Mesenchymal stem cell (in vitro differentiated cells and primary cell): ENCODE measurements around the gene CYP20A1.
"Not testable (repeated sequence)": the region's sequence is repeated elsewhere in the genome, so short reads cannot be mapped to it uniquely, and the experiment has no call there.

Experiments used
- DNase-seq: peaks from one replicate; pipeline ENCODE4 v3.0.0-alpha.2; 2013
- H2AFZ ChIP-seq: one replicate; pipeline ENCODE4 v1.6.1; 2013; ENCODE audit warnings: low read depth, mild to moderate bottlenecking, control low read depth, inconsistent platforms, low read length, moderate library complexity
- H2AK5ac ChIP-seq: 2 replicates; pipeline ENCODE4 v1.6.1; 2013; ENCODE audit warnings: low read length, moderate library complexity, mild to moderate bottlenecking, inconsistent platforms; ENCODE audit not compliant: severe bottlenecking
- H2BK120ac ChIP-seq: one replicate; pipeline ENCODE4 v1.6.1; 2013; ENCODE audit warnings: low read depth, mild to moderate bottlenecking, inconsistent platforms, low read length, moderate library complexity
- H2BK12ac ChIP-seq, 2 experiments: one replicate each; pipeline ENCODE4 v1.6.1; 2013; ENCODE audit warnings: inconsistent platforms in 2 of 2, low read length in 2 of 2, mild to moderate bottlenecking in 2 of 2, moderate library complexity in 2 of 2, control low read depth in 1 of 2
- H2BK15ac ChIP-seq: one replicate; pipeline ENCODE4 v1.6.1; 2013; ENCODE audit warnings: mild to moderate bottlenecking, low read depth, inconsistent platforms; ENCODE audit not compliant: poor library complexity, severe bottlenecking
- H2BK5ac ChIP-seq: 2 replicates; pipeline ENCODE4 v1.6.1; 2013; ENCODE audit warnings: low read depth, mild to moderate bottlenecking, low read length, control low read depth, inconsistent platforms; ENCODE audit not compliant: poor library complexity, severe bottlenecking
- H3K14ac ChIP-seq, 2 experiments: one replicate each; pipeline ENCODE4 v1.6.1; 2013; ENCODE audit warnings: inconsistent platforms in 2 of 2, low read length in 2 of 2, control low read depth in 1 of 2, mild to moderate bottlenecking in 1 of 2, moderate library complexity in 1 of 2
- H3K18ac ChIP-seq, 2 experiments: one replicate each; pipeline ENCODE4 v1.6.1; 2013; ENCODE audit warnings: inconsistent platforms in 2 of 2, low read length in 2 of 2, control low read depth in 1 of 2, low read depth in 1 of 2, mild to moderate bottlenecking in 1 of 2
- H3K23ac ChIP-seq, 2 experiments: one replicate each; pipeline ENCODE4 v1.6.1; 2013; ENCODE audit warnings: inconsistent platforms in 2 of 2, low read length in 2 of 2, mild to moderate bottlenecking in 2 of 2, moderate library complexity in 2 of 2, control low read depth in 1 of 2
- H3K27ac ChIP-seq: 2 replicates; pipeline ENCODE4 v1.5.1; 2013; ENCODE audit warnings: mild to moderate bottlenecking, moderate library complexity, low read length, control low read depth, inconsistent platforms; ENCODE audit not compliant: poor library complexity, severe bottlenecking
- H3K27me3 ChIP-seq, 2 experiments: 2 replicates each; pipeline versions ENCODE4 v1.6.1 to v1.7.0; 2013; ENCODE audit warnings: low read length in 2 of 2, mild to moderate bottlenecking in 2 of 2, moderate library complexity in 2 of 2, control low read depth in 1 of 2, inconsistent platforms in 1 of 2; ENCODE audit not compliant: control insufficient read depth in 1 of 2, insufficient read depth in 1 of 2
- H3K36me3 ChIP-seq, 2 experiments: 2 replicates each; pipeline versions ENCODE4 v1.6.1 to v1.7.0; 2013; ENCODE audit warnings: low read length in 2 of 2, control low read depth in 1 of 2, inconsistent platforms in 1 of 2, low read depth in 1 of 2, mild to moderate bottlenecking in 1 of 2; ENCODE audit not compliant: insufficient read depth in 2 of 2, control insufficient read depth in 1 of 2
- H3K4ac ChIP-seq, 2 experiments: one replicate each; pipeline ENCODE4 v1.6.1; 2013; ENCODE audit warnings: inconsistent platforms in 2 of 2, low read length in 2 of 2, mild to moderate bottlenecking in 2 of 2, moderate library complexity in 2 of 2, control low read depth in 1 of 2, low read depth in 1 of 2
- H3K4me1 ChIP-seq: 2 replicates; pipeline ENCODE4 v1.6.1; 2013; ENCODE audit warnings: low read depth, low read length, control low read depth; ENCODE audit not compliant: control insufficient read depth, insufficient read depth
- H3K4me2 ChIP-seq: 2 replicates; pipeline ENCODE4 v1.6.1; 2013; ENCODE audit warnings: low read length, mild to moderate bottlenecking, inconsistent platforms; ENCODE audit not compliant: poor library complexity, severe bottlenecking
- H3K4me3 ChIP-seq, 2 experiments: 2 replicates each; pipeline versions ENCODE4 v1.5.1 to v1.7.0; 2013; ENCODE audit warnings: low read length in 2 of 2, mild to moderate bottlenecking in 2 of 2, control low read depth in 1 of 2, low read depth in 1 of 2; ENCODE audit not compliant: insufficient read depth in 1 of 2
- H3K79me1 ChIP-seq: replicated peaks from 2 replicates; pipeline ENCODE4 v1.6.1; 2013; ENCODE audit warnings: mild to moderate bottlenecking, control low read depth, low read length, inconsistent platforms; ENCODE audit not compliant: poor library complexity, severe bottlenecking
- H3K9ac ChIP-seq: 2 replicates; pipeline ENCODE4 v1.7.0; 2013; ENCODE audit warnings: mild to moderate bottlenecking, low read length, moderate library complexity
- H3K9me3 ChIP-seq: 2 replicates; pipeline ENCODE4 v1.7.0; 2013; ENCODE audit warnings: mild to moderate bottlenecking, low read length; ENCODE audit not compliant: control insufficient read depth
- H4K8ac ChIP-seq: one replicate; pipeline ENCODE4 v1.6.1; 2013; ENCODE audit warnings: inconsistent platforms, mild to moderate bottlenecking, low read length, moderate library complexity
- H4K91ac ChIP-seq: one replicate; pipeline ENCODE4 v1.6.1; 2013; ENCODE audit warnings: mild to moderate bottlenecking, low read length, inconsistent platforms
- WGBS: methylation state at CpG from one replicate; pipeline ENCODE4 v1.1.7; 2013; ENCODE audit warnings: mixed read lengths; 5-methylcytosine and 5-hydroxymethylcytosine counted together

The CYP20A1 gene

DNA sequence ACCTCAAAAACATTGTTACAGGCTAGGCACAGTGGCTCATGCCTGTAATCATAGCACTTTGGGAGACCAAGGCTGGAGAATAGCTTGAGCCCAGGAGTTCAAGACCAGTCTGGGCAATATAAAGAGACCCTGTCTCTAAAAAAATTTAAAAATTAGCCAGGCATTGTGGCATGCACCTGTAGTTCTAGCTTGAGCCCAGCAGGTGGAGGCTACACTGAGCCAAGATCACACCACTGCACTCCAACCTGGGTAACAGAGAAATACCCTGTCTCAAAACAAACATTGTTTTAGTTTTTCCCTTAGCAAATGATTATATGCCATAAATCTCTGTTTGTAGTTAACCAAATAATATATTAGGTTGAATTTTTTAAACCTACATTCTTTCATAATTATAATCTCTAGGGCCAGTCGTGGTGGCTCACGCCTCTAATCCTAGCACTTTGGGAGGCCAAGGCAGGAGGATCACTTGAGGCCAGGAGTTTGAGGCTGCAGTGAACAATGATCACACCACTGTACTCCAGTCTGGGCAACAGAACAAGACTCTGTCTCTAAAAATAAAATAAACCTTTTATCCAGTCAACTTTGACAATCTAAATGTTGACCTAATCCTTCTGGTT lies 13.3 kb upstream of the CYP20A1 start:
- no peak overlapping the region for H3K4me2 ChIP-seq

DNA sequence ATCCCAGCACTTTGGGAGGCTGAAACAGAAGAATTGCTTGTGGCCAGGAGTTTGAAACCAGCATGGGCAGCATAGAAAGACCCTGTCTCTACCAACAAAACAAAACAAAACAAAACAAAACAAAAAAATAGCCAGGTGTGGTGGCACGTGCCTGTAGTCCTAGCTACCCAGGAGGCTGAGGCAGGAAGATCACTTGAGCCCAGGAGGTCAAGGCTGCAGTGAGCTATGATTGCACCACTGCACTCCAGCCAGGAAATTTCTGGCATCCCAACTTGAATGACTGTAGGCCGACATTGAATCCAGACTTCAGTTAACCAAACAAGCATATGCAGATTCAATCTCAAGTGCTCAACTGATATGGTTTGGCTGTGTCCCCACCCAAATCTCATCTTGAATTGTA lies 9.1 kb upstream of the CYP20A1 start:
- not testable (repeated sequence) for H3K18ac ChIP-seq, H3K4me3 ChIP-seq, H3K9ac ChIP-seq, H3K9me3 ChIP-seq, H3K79me1 ChIP-seq, H3K14ac ChIP-seq, H3K27ac ChIP-seq, H2BK15ac ChIP-seq, H2AFZ ChIP-seq, H4K91ac ChIP-seq, H2BK120ac ChIP-seq, H2AK5ac ChIP-seq, H3K36me3 ChIP-seq, H3K27me3 ChIP-seq, H3K4me1 ChIP-seq, DNase-seq, H2BK12ac ChIP-seq, H3K4ac ChIP-seq, H3K23ac ChIP-seq, H3K4me2 ChIP-seq, H2BK5ac ChIP-seq, H4K8ac ChIP-seq
- 100% methylated on average over 2 of the region's 2 CpGs for WGBS

More for the DNA sequence above, 13.3 kb upstream of the CYP20A1 start:
- Histone ChIP-seq H2AFZ (no peak overlapping the region), H2BK5ac (no peak overlapping the region), H3K4me3 (no peak overlapping the region), H3K79me1 (no peaks in the 10 kb centered on the region), H2BK15ac (no peak overlapping the region), H3K4me1 (no peaks in the 10 kb centered on the region), H2BK120ac (no peak overlapping the region), H3K4ac (no peak overlapping the region), H2AK5ac (no peak overlapping the region), H3K36me3 (peaks cover 0 to 18% of the 10 kb centered on the region in 2 experiments), H3K14ac (no peak overlapping the region), H3K9ac (no peak overlapping the region), H4K91ac (no peak overlapping the region), H3K23ac (no peak overlapping the region), H3K9me3 (no peaks in the 10 kb centered on the region), H2BK12ac (no peak overlapping the region), H3K18ac (no peak overlapping the region), H4K8ac (no peak overlapping the region), H3K27me3 (no peaks in the 10 kb centered on the region), H3K27ac (no peak overlapping the region)
- peak; percentile 37 for DNase-seq
- WGBS, result 100% methylated on average over 2 of the region's 2 CpGs

DNA sequence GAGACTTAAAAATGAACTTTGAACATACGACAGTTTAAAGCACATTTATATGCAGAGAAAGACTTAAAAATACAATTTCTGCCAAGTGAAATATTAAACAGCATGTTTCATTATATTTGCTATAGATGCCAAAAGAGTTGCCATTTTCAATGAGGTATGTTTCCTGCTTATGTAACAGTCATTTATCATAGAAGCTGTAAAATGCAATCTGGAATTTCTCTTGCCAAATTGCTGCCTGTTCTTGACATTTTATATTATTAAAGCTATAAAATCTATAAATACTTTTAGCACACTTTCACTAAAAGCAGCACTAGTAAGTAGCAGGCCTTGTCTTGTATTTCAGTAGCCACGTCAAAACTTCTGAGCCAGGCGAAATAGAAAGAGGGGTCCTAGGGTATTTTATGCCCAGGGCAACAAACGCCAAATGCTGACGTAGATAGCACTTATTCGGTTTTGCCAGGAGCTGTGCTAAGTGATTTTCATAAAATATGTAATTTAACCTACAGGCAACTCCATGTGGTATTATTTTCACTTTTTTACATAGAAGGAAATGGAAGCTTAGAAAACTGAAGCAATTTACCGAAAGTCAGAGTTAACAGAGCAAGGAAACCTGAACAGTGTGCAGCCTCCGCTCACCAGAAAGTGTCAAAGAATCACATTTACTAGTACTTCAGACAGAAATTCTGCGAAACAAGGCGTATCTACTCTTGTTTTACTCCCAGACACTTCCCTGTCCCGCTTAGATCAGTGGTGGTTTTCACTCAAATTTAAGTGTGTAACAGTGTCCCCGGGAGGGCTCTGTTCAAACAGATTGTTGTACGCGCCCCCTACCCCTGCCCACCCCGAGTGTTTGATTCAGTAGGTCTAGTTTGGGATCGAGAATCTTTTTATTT lies 1.2 kb upstream of the CYP20A1 start:
- H4K91ac ChIP-seq, result no peak overlapping the region
- H3K36me3 ChIP-seq, result peaks cover 0 to 5% of the 10 kb centered on the region in 2 experiments
- no peak overlapping the region for H3K23ac ChIP-seq
- H3K27ac ChIP-seq, result no peak overlapping the region
- DNase-seq, result no peak
- no peaks in the 10 kb centered on the region for H3K27me3 ChIP-seq
- H2BK120ac ChIP-seq, result no peak overlapping the region
- no peak overlapping the region for H4K8ac ChIP-seq
- H2AK5ac ChIP-seq, result no peak overlapping the region
- peaks cover 13% of the 10 kb centered on the region for H3K79me1 ChIP-seq
- no peak overlapping the region for H2BK15ac ChIP-seq
- H2BK5ac ChIP-seq, result no peak overlapping the region
- peak overlapping the region in 1 of 2 experiments; percentile 97 for H3K4me3 ChIP-seq
- H3K18ac ChIP-seq, result no peak overlapping the region
- peak overlapping the region; percentile 99 for H3K9ac ChIP-seq
- no peak overlapping the region for H2AFZ ChIP-seq
- no peak overlapping the region for H3K14ac ChIP-seq
- peaks cover 3% of the 10 kb centered on the region for H3K4me1 ChIP-seq
- H3K4me2 ChIP-seq, result no peak overlapping the region
- H3K4ac ChIP-seq, result no peak overlapping the region
- WGBS, result 96% methylated on average over 13 of the region's 16 CpGs
- no peaks in the 10 kb centered on the region for H3K9me3 ChIP-seq
- no peak overlapping the region for H2BK12ac ChIP-seq

DNA sequence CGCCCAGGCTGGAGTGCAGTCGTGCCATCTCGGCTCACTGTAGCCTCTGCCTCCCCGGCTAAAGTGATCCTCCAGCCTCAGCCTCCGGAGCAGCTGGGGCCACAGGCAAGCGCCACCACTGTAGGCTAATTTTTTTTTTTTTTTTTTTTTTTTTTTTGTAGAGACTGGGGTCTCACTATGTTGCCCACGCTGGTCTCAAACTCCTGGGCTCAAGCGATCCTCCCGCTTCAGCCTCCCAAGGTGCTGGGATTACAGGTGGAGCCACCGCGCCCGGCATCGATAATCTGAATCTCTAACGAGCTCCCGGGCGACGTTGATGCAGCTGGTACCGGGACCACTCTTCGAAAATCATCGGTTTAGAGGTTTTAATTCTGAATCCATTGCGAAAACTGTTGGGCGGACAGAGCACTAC lies 520 bp upstream of the CYP20A1 start:
- no peak overlapping the region for H4K91ac ChIP-seq
- peak overlapping the region in 1 of 2 experiments; percentile 5 for H3K18ac ChIP-seq
- H3K9me3 ChIP-seq, result no peaks in the 10 kb centered on the region
- no peak overlapping the region for H2AK5ac ChIP-seq
- H3K4me3 ChIP-seq, result peak overlapping the region; percentile 81 to 97
- peak overlapping the region in 1 of 2 experiments; percentile 42 for H2BK12ac ChIP-seq
- H3K4ac ChIP-seq, result peak overlapping the region in 1 of 2 experiments; percentile 86
- H2AFZ ChIP-seq, result peak overlapping the region; percentile 69
- H3K9ac ChIP-seq, result peak overlapping the region; percentile 99
- peaks cover 2 to 10% of the 10 kb centered on the region in 2 experiments for H3K36me3 ChIP-seq
- peak overlapping the region; percentile 52 for H4K8ac ChIP-seq
- H3K23ac ChIP-seq, result no peak overlapping the region
- no peak overlapping the region for H3K14ac ChIP-seq
- peak overlapping the region; percentile 62 for H3K4me2 ChIP-seq
- no peak overlapping the region for H2BK120ac ChIP-seq
- peaks cover 3% of the 10 kb centered on the region for H3K4me1 ChIP-seq
- H2BK15ac ChIP-seq, result no peak overlapping the region
- H3K27ac ChIP-seq, result peak overlapping the region; percentile 65
- WGBS, result 44% methylated on average over 20 of the region's 22 CpGs
- H3K79me1 ChIP-seq, result peaks cover 17% of the 10 kb centered on the region
- H3K27me3 ChIP-seq, result no peaks in the 10 kb centered on the region
- no peak for DNase-seq
- no peak overlapping the region for H2BK5ac ChIP-seq
